H1 (cell line): ENCODE data around the gene SOCS3. TPM values are rescaled to one million over a fixed set of nuclear protein-coding genes. Genes with fewer than 3 reads are reported as not detected.

ENCODE experiments used
- CTCF ChIA-PET: fragments of 300-600 bp; sonication (Branson Sonifier 250); formaldehyde crosslinking; loops from one replicate; lab custom pipeline; 2021; ENCODE audit not compliant: partially characterized antibody; lab: Charles Lee
- POLR2A ChIA-PET: fragments of 300-600 bp; sonication (Branson Sonifier 250); formaldehyde crosslinking; loops from one replicate; lab custom pipeline; 2021; ENCODE audit warnings: inconsistent platforms; ENCODE audit not compliant: partially characterized antibody; lab: Charles Lee
- DNase-seq, 2 experiments: peaks; one replicate each; pipeline versions ENCODE4 v3.0.0 to v3.0.0-alpha.2; 2010 to 2022; ENCODE audit warnings: low spot score in 2 of 2, low read depth in 1 of 2, mixed read lengths in 1 of 2
- FAIRE-seq: peaks from 2 replicates; lab custom pipeline; 2011; peaks lifted over from hg19 to GRCh38; lab: Jason Lieb, UNC
- H2AFZ ChIP-seq: 2 replicates; pipeline ENCODE4 v1.8.1; 2012; ENCODE audit warnings: low read length, inconsistent platforms
- H2AK5ac ChIP-seq: 2 replicates; pipeline ENCODE4 v1.6.1; 2013; ENCODE audit warnings: low read depth, low read length
- H2BK120ac ChIP-seq: replicated peaks from 2 replicates; pipeline ENCODE3; 2013; ENCODE audit warnings: low read depth, low read length, inconsistent platforms
- H2BK12ac ChIP-seq: 2 replicates; pipeline ENCODE4 v1.6.1; 2013; ENCODE audit warnings: low read depth, low read length
- H2BK15ac ChIP-seq: 2 replicates; pipeline ENCODE4 v1.6.1; 2013; ENCODE audit warnings: low read length
- H2BK20ac ChIP-seq: 2 replicates; pipeline ENCODE4 v1.6.1; 2013; ENCODE audit warnings: low read length
- H2BK5ac ChIP-seq: 2 replicates; pipeline ENCODE4 v1.6.1; 2013; ENCODE audit warnings: low read depth, low read length
- H3K14ac ChIP-seq: 2 replicates; pipeline ENCODE4 v1.6.1; 2013; ENCODE audit warnings: inconsistent platforms; ENCODE audit not compliant: insufficient read length
- H3K18ac ChIP-seq: 2 replicates; pipeline ENCODE4 v1.6.1; 2013; ENCODE audit warnings: low read length; ENCODE audit errors: extremely low read depth
- H3K23ac ChIP-seq: 2 replicates; pipeline ENCODE4 v1.6.1; 2013; ENCODE audit warnings: inconsistent platforms; ENCODE audit not compliant: insufficient read length
- H3K23me2 ChIP-seq: 2 replicates; pipeline ENCODE4 v1.6.1; 2013; ENCODE audit warnings: low read depth, low read length
- H3K27ac ChIP-seq: 2 replicates; pipeline ENCODE4 v1.6.1; 2011; ENCODE audit warnings: low read depth, low read length, inconsistent platforms
- H3K27me3 ChIP-seq, 4 experiments: replicated peaks in 1 of 4; 1 replicate in 1 of 4; 2 replicates in 3 of 4; pipeline versions ENCODE4 v1.6.1 to v1.8.1; 2011 to 2013; ENCODE audit warnings: low read length in 3 of 4, mild to moderate bottlenecking in 3 of 4, inconsistent platforms in 2 of 4, mixed read lengths in 2 of 4, moderate library complexity in 1 of 4; ENCODE audit not compliant: control insufficient read depth in 3 of 4, insufficient read depth in 3 of 4; ENCODE audit errors: extremely low read depth in 1 of 4
- H3K36me3 ChIP-seq, 4 experiments: 2 replicates each; pipeline versions ENCODE4 v1.6.1 to v1.8.1; 2011 to 2013; ENCODE audit warnings: mild to moderate bottlenecking in 4 of 4, low read length in 3 of 4, moderate library complexity in 2 of 4, control low read depth in 1 of 4, inconsistent platforms in 1 of 4; ENCODE audit not compliant: insufficient read depth in 4 of 4, control insufficient read depth in 2 of 4
- H3K4ac ChIP-seq: replicated peaks from 2 replicates; pipeline ENCODE3; 2013; ENCODE audit warnings: low read length, low read depth, mixed read lengths, inconsistent platforms; ENCODE audit not compliant: insufficient read length
- H3K4me1 ChIP-seq, 4 experiments: replicated peaks in 1 of 4; 1 replicate in 1 of 4; 2 replicates in 3 of 4; pipeline versions ENCODE4 v1.6.1 to v1.8.1; 2011 to 2013; ENCODE audit warnings: low read length in 3 of 4, inconsistent platforms in 2 of 4, mixed read lengths in 1 of 4; ENCODE audit not compliant: insufficient read depth in 4 of 4, control insufficient read depth in 3 of 4
- H3K4me2 ChIP-seq, 2 experiments: 2 replicates each; pipeline versions ENCODE4 v1.6.1 to v1.8.1; 2011 to 2013; ENCODE audit warnings: low read depth in 2 of 2, low read length in 2 of 2, control low read depth in 1 of 2, inconsistent platforms in 1 of 2, mild to moderate bottlenecking in 1 of 2; ENCODE audit not compliant: insufficient read depth in 1 of 2
- H3K4me3 ChIP-seq, 4 experiments: fragments of 200-600, 300-600 bp in 1 of 4; sonication (generic), shearing (Covaris generic), sonication (Bioruptor Twin) in 1 of 4; 2 replicates each; pipeline versions ENCODE4 v1.5.1 to v1.8.1; 2011 to 2016; ENCODE audit warnings: low read length in 4 of 4, low read depth in 3 of 4, control low read depth in 2 of 4, inconsistent platforms in 2 of 4, mild to moderate bottlenecking in 2 of 4, mixed read lengths in 1 of 4, moderate library complexity in 1 of 4; ENCODE audit not compliant: insufficient read depth in 2 of 4; ENCODE audit errors: extremely low read depth in 1 of 4
- H3K56ac ChIP-seq: replicated peaks from 2 replicates; pipeline ENCODE3; 2013; ENCODE audit warnings: low read depth, mild to moderate bottlenecking, mixed read lengths, low read length, inconsistent platforms; ENCODE audit not compliant: insufficient read length
- H3K79me1 ChIP-seq: 2 replicates; pipeline ENCODE4 v1.6.1; 2013; ENCODE audit warnings: low read depth, low read length, control low read depth
- H3K79me2 ChIP-seq, 2 experiments: 2 replicates each; pipeline versions ENCODE4 v1.6.1 to v1.8.1; 2012 to 2013; ENCODE audit warnings: low read length in 2 of 2, mild to moderate bottlenecking in 2 of 2, inconsistent platforms in 1 of 2; ENCODE audit not compliant: insufficient read depth in 2 of 2, control insufficient read depth in 1 of 2
- H3K9ac ChIP-seq, 4 experiments: replicated peaks in 1 of 4; 1 replicate in 1 of 4; 2 replicates in 3 of 4; pipeline versions ENCODE4 v1.6.1 to v1.8.1; 2011 to 2013; ENCODE audit warnings: low read depth in 3 of 4, low read length in 3 of 4, control low read depth in 2 of 4, mild to moderate bottlenecking in 2 of 4, moderate library complexity in 2 of 4, inconsistent platforms in 1 of 4; ENCODE audit errors: extremely low read depth in 1 of 4
- H3K9me3 ChIP-seq, 2 experiments: 2 replicates each; pipeline versions ENCODE4 v1.6.1 to v1.8.1; 2012 to 2013; ENCODE audit warnings: mild to moderate bottlenecking in 2 of 2, moderate library complexity in 2 of 2, control low read depth in 1 of 2, inconsistent platforms in 1 of 2, low read depth in 1 of 2, low read length in 1 of 2, mixed read lengths in 1 of 2; ENCODE audit not compliant: insufficient read depth in 2 of 2
- H4K20me1 ChIP-seq, 2 experiments: replicated peaks in 1 of 2; 2 replicates each; pipeline versions ENCODE3 to v1.8.1; 2011 to 2013; ENCODE audit warnings: inconsistent platforms in 2 of 2, low read length in 2 of 2, mild to moderate bottlenecking in 1 of 2; ENCODE audit not compliant: insufficient read depth in 2 of 2, control insufficient read depth in 1 of 2
- H4K5ac ChIP-seq: 2 replicates; pipeline ENCODE4 v1.6.1; 2013; ENCODE audit warnings: low read length, low read depth, mixed read lengths, inconsistent platforms; ENCODE audit not compliant: insufficient read length
- H4K8ac ChIP-seq: 2 replicates; pipeline ENCODE4 v1.8.0; 2013; ENCODE audit warnings: mild to moderate bottlenecking, moderate library complexity, low read length, inconsistent platforms; ENCODE audit not compliant: insufficient read depth; ENCODE audit errors: extremely low read depth
- H4K91ac ChIP-seq: replicated peaks from 2 replicates; pipeline ENCODE3; 2013; ENCODE audit warnings: low read length, mixed read lengths, inconsistent platforms; ENCODE audit not compliant: insufficient read length
- BRCA1 ChIP-seq: IDR thresholded peaks from 2 replicates; pipeline ENCODE4 v1.6.1; 2012; ENCODE audit warnings: low read depth, low read length, improper control_type of control experiment
- EP300 ChIP-seq, 2 experiments: IDR thresholded peaks; 1 replicate in 1 of 2; 2 replicates in 1 of 2; pipeline ENCODE4 v1.6.1; 2011 to 2012; ENCODE audit warnings: low read depth in 2 of 2, low read length in 2 of 2, mild to moderate bottlenecking in 2 of 2, borderline replicate concordance in 1 of 2, inconsistent platforms in 1 of 2, moderate library complexity in 1 of 2
- EZH2 ChIP-seq: fragments of 200-600 bp; sonication (generic); IDR thresholded peaks from 2 replicates; pipeline ENCODE4 v1.7.1; 2012; ENCODE audit warnings: low read depth, mild to moderate bottlenecking, moderate library complexity, low read length, inconsistent platforms; ENCODE audit not compliant: severe bottlenecking
- FOSL1 ChIP-seq: IDR thresholded peaks from 2 replicates; pipeline ENCODE4 v1.6.1; 2011; ENCODE audit warnings: mild to moderate bottlenecking, low read depth, low read length, moderate library complexity; ENCODE audit not compliant: insufficient read depth
- SP2 ChIP-seq: IDR thresholded peaks from 2 replicates; pipeline ENCODE4 v1.6.1; 2012; ENCODE audit warnings: mild to moderate bottlenecking, low read length, inconsistent platforms
- YY1 ChIP-seq: IDR thresholded peaks from 2 replicates; pipeline ENCODE4 v1.6.1; 2011; ENCODE audit warnings: low read depth, mild to moderate bottlenecking, low read length
- WGBS, 2 experiments: shearing (Covaris generic) in 1 of 2; methylation state at CpG; one replicate each; pipeline versions ENCODE4 v1.1.6 to v1.1.7; 2013 to 2015; ENCODE audit warnings: low lambda C conversion rate in 2 of 2, mixed read lengths in 2 of 2, inconsistent platforms in 1 of 2, low coverage in 1 of 2, missing lambda C conversion rate in 1 of 2; ENCODE audit not compliant: insufficient replicate concordance in 2 of 2, insufficient coverage in 1 of 2, insufficient read length in 1 of 2; ENCODE audit errors: extremely low coverage in 1 of 2, missing lambda C conversion rate in 1 of 2; 5-methylcytosine and 5-hydroxymethylcytosine counted together
- polyA plus RNA-seq, 7 experiments: library from polyadenylated mRNA; depleted of rRNA in 3 of 7; stranded (reverse) in 5 of 7; unstranded in 2 of 7; fragments of >200 nt in 5 of 7; fragments of 200-250 nt in 2 of 7; gene quantifications; 1 replicate in 5 of 7; 2 replicates in 1 of 7; 4 replicates in 1 of 7; pipeline versions ENCODE4 v1.2.1 to v1.2.3, GENCODE V29; 2011 to 2013; ENCODE audit warnings: missing spikeins in 2 of 7, mixed read lengths in 2 of 7
- total RNA-seq: library from RNA; stranded (reverse); fragmentation: NEBNext Ultra II Directional; extraction: Animal tissue kit (Norgen Biotek cat#: 25700); gene quantifications from 2 replicates; pipeline ENCODE4 v1.2.1, GENCODE V29; 2021
- TF ChIP-seq, protein P1 (sequence below): IDR thresholded peaks from 2 replicates; pipeline ENCODE4 v1.6.1; 2012; ENCODE audit warnings: inconsistent platforms
- TF ChIP-seq, protein P2 (sequence below), 3 experiments: IDR thresholded peaks; 1 replicate in 2 of 3; 2 replicates in 1 of 3; pipeline versions ENCODE4 v1.5.1 to v1.6.1; 2011; ENCODE audit warnings: low read length in 3 of 3, mild to moderate bottlenecking in 3 of 3, inconsistent platforms in 2 of 3, low read depth in 1 of 3, moderate library complexity in 1 of 3; ENCODE audit not compliant: insufficient read depth in 1 of 3; ENCODE audit errors: control extremely low read depth in 1 of 3

Gene SOCS3
- total and polyA plus RNA-seq, 2 of the 8 experiments (the other 6 are each of a cell fraction or from before 2014, with no cell fraction given): 10.1 to 47.9 TPM

DNA sequence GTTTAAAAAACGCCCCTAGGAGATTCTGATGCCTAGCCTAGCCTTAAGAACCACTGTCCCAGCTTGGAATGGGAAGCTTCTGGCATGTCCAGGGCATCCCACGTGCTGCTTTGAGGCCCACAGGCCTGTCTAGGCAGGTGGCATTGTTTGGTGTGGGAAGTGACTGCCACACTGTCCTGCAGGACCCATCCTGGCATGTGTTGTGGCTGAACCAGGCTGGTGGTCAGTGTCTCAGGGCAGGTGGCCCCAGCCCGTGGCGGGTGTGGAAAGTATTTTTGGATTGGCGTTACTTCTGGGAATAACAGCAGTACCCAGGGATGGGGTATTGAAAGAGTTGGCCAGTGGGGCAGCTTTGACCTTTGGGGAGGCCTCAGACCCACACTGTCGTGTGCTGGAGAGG lies 46.5 kb upstream of the SOCS3 start:
- H3K56ac ChIP-seq: no peak overlapping the region

More for the DNA sequence above, 46.5 kb upstream of the SOCS3 start:
- Histone ChIP-seq H4K20me1 (peaks cover 24 to 50% of the 10 kb centered on the region in 2 experiments), H2BK15ac (no peak overlapping the region), H3K36me3 (peaks cover 14 to 30% (median 28%) of the 10 kb centered on the region in 4 experiments), H2BK5ac (peak overlapping the region; percentile 66), H3K27me3 (no peaks in the 10 kb centered on the region), H4K91ac (no peak overlapping the region), H2BK20ac (no peak overlapping the region), H3K9ac (no peak overlapping the region), H4K5ac (no peak overlapping the region), H2AFZ (no peak overlapping the region), H3K4me1 (peaks cover 0 to 15% (median 8%) of the 10 kb centered on the region in 4 experiments; a peak in 5 of 7 replicates), H3K9me3 (no peaks in the 10 kb centered on the region), H2AK5ac (no peak overlapping the region), H2BK120ac (no peak overlapping the region), H3K4me3 (no peak overlapping the region), H3K23ac (no peak overlapping the region), H3K18ac (no peak overlapping the region), H3K14ac (no peak overlapping the region), H3K4ac (peak overlapping the region; percentile 70), H3K79me1 (peaks cover 13% of the 10 kb centered on the region), H3K4me2 (no peak overlapping the region), H3K23me2 (no peaks in the 10 kb centered on the region), H2BK12ac (no peak overlapping the region), H4K8ac (no peak overlapping the region), H3K27ac (no peak overlapping the region), H3K79me2 (peaks cover 0 to 75% of the 10 kb centered on the region in 2 experiments; a peak in 2 of 4 replicates)
- ChIA-PET CTCF (interaction anchor here (0.6 to 6.5 kb wide), 6 partner anchors 10 to 269 kb away, joined by 3 to 28 read pairs (median 7); no protein-coding TSS in a partner anchor), POLR2A (interaction anchor here (0.9 to 1.7 kb wide), 3 partner anchors 9 to 24 kb away, joined by 3 to 6 read pairs (median 5); no protein-coding TSS in a partner anchor)
- FAIRE-seq (no peak), DNase-seq (no peak)
- no peak for TF ChIP-seq EZH2
- no peak for TF ChIP-seq YY1
- TF ChIP-seq FOSL1: no peak
- TF ChIP-seq, protein P1, sequence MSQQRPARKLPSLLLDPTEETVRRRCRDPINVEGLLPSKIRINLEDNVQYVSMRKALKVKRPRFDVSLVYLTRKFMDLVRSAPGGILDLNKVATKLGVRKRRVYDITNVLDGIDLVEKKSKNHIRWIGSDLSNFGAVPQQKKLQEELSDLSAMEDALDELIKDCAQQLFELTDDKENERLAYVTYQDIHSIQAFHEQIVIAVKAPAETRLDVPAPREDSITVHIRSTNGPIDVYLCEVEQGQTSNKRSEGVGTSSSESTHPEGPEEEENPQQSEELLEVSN: no peak
- TF ChIP-seq SP2: no peak
- TF ChIP-seq EP300 (IDR thresholded peaks at IDR 0.05; ENCODE audit: borderline replicate concordance in 1 of 2, low read depth in 2 of 2, low read length in 2 of 2): no peak
- TF ChIP-seq, protein P2, sequence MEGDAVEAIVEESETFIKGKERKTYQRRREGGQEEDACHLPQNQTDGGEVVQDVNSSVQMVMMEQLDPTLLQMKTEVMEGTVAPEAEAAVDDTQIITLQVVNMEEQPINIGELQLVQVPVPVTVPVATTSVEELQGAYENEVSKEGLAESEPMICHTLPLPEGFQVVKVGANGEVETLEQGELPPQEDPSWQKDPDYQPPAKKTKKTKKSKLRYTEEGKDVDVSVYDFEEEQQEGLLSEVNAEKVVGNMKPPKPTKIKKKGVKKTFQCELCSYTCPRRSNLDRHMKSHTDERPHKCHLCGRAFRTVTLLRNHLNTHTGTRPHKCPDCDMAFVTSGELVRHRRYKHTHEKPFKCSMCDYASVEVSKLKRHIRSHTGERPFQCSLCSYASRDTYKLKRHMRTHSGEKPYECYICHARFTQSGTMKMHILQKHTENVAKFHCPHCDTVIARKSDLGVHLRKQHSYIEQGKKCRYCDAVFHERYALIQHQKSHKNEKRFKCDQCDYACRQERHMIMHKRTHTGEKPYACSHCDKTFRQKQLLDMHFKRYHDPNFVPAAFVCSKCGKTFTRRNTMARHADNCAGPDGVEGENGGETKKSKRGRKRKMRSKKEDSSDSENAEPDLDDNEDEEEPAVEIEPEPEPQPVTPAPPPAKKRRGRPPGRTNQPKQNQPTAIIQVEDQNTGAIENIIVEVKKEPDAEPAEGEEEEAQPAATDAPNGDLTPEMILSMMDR (IDR thresholded peaks at IDR 0.05; ENCODE audit: control extremely low read depth in 1 of 3, insufficient read depth in 1 of 3, low read depth in 1 of 3, low read length in 3 of 3): no peak
- no peak for TF ChIP-seq BRCA1
- 91% methylated on average over 6 of the region's 6 CpGs; no CpG with 5 or more reads in 1 of the 2 experiments for WGBS, 2 experiments
